Liver (tissue), 9 donors: ENCODE measurements around the gene ARHGAP28. TPM values are rescaled to one million over a fixed set of nuclear protein-coding genes. Genes with fewer than 3 reads are reported as not detected.

Experiments used
- DNase-seq: peaks from one replicate; pipeline ENCODE4 v3.0.0-alpha.2; 2017; ENCODE audit warnings: low spot score
- H3K27ac ChIP-seq, 2 donors: one replicate each; pipeline ENCODE4 v1.7.0; 2013; ENCODE audit warnings: inconsistent platforms in 2 of 2, low read length in 2 of 2, control low read depth in 1 of 2, low read depth in 1 of 2, mild to moderate bottlenecking in 1 of 2
- H3K27me3 ChIP-seq, 4 donors: one replicate each; pipeline versions ENCODE4 v1.6.1 to v1.7.0; 2013; ENCODE audit warnings: low read length in 3 of 4, inconsistent platforms in 1 of 4, mild to moderate bottlenecking in 1 of 4, moderate library complexity in 1 of 4; ENCODE audit not compliant: control insufficient read depth in 4 of 4, insufficient read depth in 4 of 4
- H3K36me3 ChIP-seq, 4 donors: one replicate each; pipeline versions ENCODE4 v1.6.1 to v1.7.0; 2013; ENCODE audit warnings: low read length in 3 of 4, mild to moderate bottlenecking in 3 of 4, low read depth in 1 of 4, moderate library complexity in 1 of 4; ENCODE audit not compliant: control insufficient read depth in 4 of 4, insufficient read depth in 3 of 4
- H3K4me1 ChIP-seq, 4 donors: one replicate each; pipeline versions ENCODE4 v1.6.1 to v1.7.0; 2013; ENCODE audit warnings: low read length in 3 of 4, mild to moderate bottlenecking in 3 of 4, moderate library complexity in 1 of 4; ENCODE audit not compliant: control insufficient read depth in 4 of 4, insufficient read depth in 4 of 4
- H3K4me3 ChIP-seq, 3 donors: one replicate each; pipeline versions ENCODE4 v1.6.1 to v1.7.0; 2013; ENCODE audit warnings: low read length in 3 of 3, control low read depth in 1 of 3, low read depth in 1 of 3, mild to moderate bottlenecking in 1 of 3
- H3K9ac ChIP-seq, 2 donors: one replicate each; pipeline ENCODE4 v1.7.0; 2013; ENCODE audit warnings: low read length in 2 of 2, mild to moderate bottlenecking in 2 of 2, moderate library complexity in 2 of 2, control low read depth in 1 of 2, low read depth in 1 of 2
- H3K9me3 ChIP-seq, 4 donors: one replicate each; pipeline versions ENCODE4 v1.6.1 to v1.7.0; 2013; ENCODE audit warnings: low read length in 3 of 4; ENCODE audit not compliant: control insufficient read depth in 4 of 4
- ATF3 ChIP-seq: IDR thresholded peaks from 2 replicates; pipeline ENCODE4 v1.6.1; 2016; ENCODE audit warnings: antibody characterized with exemption
- CTCF ChIP-seq: fragments of 150-350 bp; IDR thresholded peaks from 2 replicates; pipeline ENCODE4 v1.5.1; 2017; ENCODE audit warnings: improper control_type of control experiment, low read depth, low read length; ENCODE audit not compliant: missing input control
- EGR1 ChIP-seq, 2 donors: IDR thresholded peaks; 2 replicates each; pipeline ENCODE4 v1.6.1; 2016 to 2018; ENCODE audit warnings: antibody characterized with exemption in 2 of 2, low read depth in 2 of 2
- FOXA2 ChIP-seq: IDR thresholded peaks from 2 replicates; pipeline ENCODE4 v1.6.1; 2016; ENCODE audit warnings: antibody characterized with exemption
- GABPA ChIP-seq, 2 donors: IDR thresholded peaks in 1 of 2; conservative IDR thresholded peaks in 1 of 2; 2 replicates each; pipeline ENCODE4 v1.6.1; 2016; ENCODE audit warnings: antibody characterized with exemption in 2 of 2, mild to moderate bottlenecking in 1 of 2, moderate library complexity in 1 of 2
- HNF4A ChIP-seq, 2 donors: conservative IDR thresholded peaks; 2 replicates each; pipeline ENCODE4 v1.6.1; 2016; ENCODE audit warnings: antibody characterized with exemption in 2 of 2, mild to moderate bottlenecking in 2 of 2
- HNF4G ChIP-seq: IDR thresholded peaks from 2 replicates; pipeline ENCODE4 v1.6.1; 2016; ENCODE audit warnings: antibody characterized with exemption
- MAX ChIP-seq: IDR thresholded peaks from 2 replicates; pipeline ENCODE4 v1.6.1; 2016; ENCODE audit warnings: antibody characterized with exemption
- NR2F2 ChIP-seq: IDR thresholded peaks from 2 replicates; pipeline ENCODE4 v1.6.1; 2016; ENCODE audit warnings: antibody characterized with exemption
- REST ChIP-seq: IDR thresholded peaks from 2 replicates; pipeline ENCODE4 v1.6.1; 2016; ENCODE audit warnings: antibody characterized with exemption, mild to moderate bottlenecking
- RXRA ChIP-seq, 2 donors: IDR thresholded peaks; 2 replicates each; pipeline ENCODE4 v1.6.1; 2017 to 2018; ENCODE audit warnings: antibody characterized with exemption in 2 of 2, mild to moderate bottlenecking in 1 of 2
- ZBTB33 ChIP-seq: IDR thresholded peaks from 2 replicates; pipeline ENCODE4 v1.6.1; 2016; ENCODE audit warnings: antibody characterized with exemption
- WGBS: extraction: QIAGEN DNeasy Blood & Tissue Kit; methylation state at CpG from one replicate; pipeline ENCODE4 v1.1.7; 2013; 5-methylcytosine and 5-hydroxymethylcytosine counted together
- polyA plus RNA-seq, 2 donors: library from polyadenylated mRNA; stranded (reverse) in 1 of 2; unstranded in 1 of 2; fragments of 200-250 nt in 1 of 2; fragments of >200 nt in 1 of 2; fragmentation: Nextera tagmentation in 1 of 2; extraction: Ambion mirVana in 1 of 2; gene quantifications; one replicate each; pipeline versions ENCODE4 v1.2.1 to v1.2.3, GENCODE V29; 2013 to 2015
- total RNA-seq, 2 donors: library from RNA; depleted of rRNA; stranded (reverse); fragments of >200 nt; gene quantifications; one replicate each; pipeline ENCODE4 v1.2.3, GENCODE V29; 2014
- donor health status: healthy.
- donor health status: healthy.
- donor health status: healthy.
- donor health status: healthy.
- donor health status: healthy.

ARHGAP28 gene
- total RNA-seq (1 to 10 TPM; 1.0 to 2.1 TPM), polyA plus RNA-seq (under 1 TPM; 0.14 to 0.38 TPM)

- H3K27me3 ChIP-seq = peaks cover 0 to 4% (median 0%) of the 10 kb centered on the region in 4 donors
- H3K4me1 ChIP-seq = peaks cover 5 to 14% (median 6%) of the 10 kb centered on the region in 4 donors
- peak within 1 kb of the TSS; percentile 62 to 69 for H3K27ac ChIP-seq
- peak within 1 kb of the TSS; percentile 64 to 74 (median 68) for H3K4me3 ChIP-seq
- peak within 1 kb of the TSS in 1 of 2 donors; percentile 3 for H3K9ac ChIP-seq
- no peaks in the 10 kb centered on the region for H3K9me3 ChIP-seq
- no peaks in the 10 kb centered on the region for H3K36me3 ChIP-seq
- peak; percentile 71 for DNase-seq
- 2% methylated on average over 95 of the region's 96 CpGs for WGBS
- TF ChIP-seq ZBTB33 (peak; percentile 54), HNF4G (no peak), ATF3 (no peak)
Measured at GRCh38 chr18:6729247-6730091, at the start of gene ARHGAP28. ARHGAP28 (plus strand) TSS chr18:6729716; CDS start chr18:6729822, 106 bp downstream.

- no peaks in the 10 kb centered on the region for H3K36me3 ChIP-seq
- no peak overlapping the region for H3K27ac ChIP-seq
- no peak overlapping the region for H3K4me3 ChIP-seq
- H3K9ac ChIP-seq = no peak overlapping the region
- no peak for TF ChIP-seq RXRA (IDR thresholded peaks at IDR 0.05)
- no peak for TF ChIP-seq EGR1 (IDR thresholded peaks at IDR 0.05; ENCODE audit: low read depth in 2 of 2)
- TF ChIP-seq NR2F2 = no peak
- no peak for TF ChIP-seq ATF3
- TF ChIP-seq MAX = no peak
- TF ChIP-seq HNF4A (conservative IDR thresholded peaks at IDR 0.05) = no peak
- TF ChIP-seq FOXA2 = no peak
- 66% methylated on average over 1 of the region's 1 CpG for WGBS
- H3K4me1 ChIP-seq = no peaks in the 10 kb centered on the region
- H3K9me3 ChIP-seq = no peaks in the 10 kb centered on the region
- DNase-seq = no peak
- H3K27me3 ChIP-seq = peaks cover 0 to 4% (median 0%) of the 10 kb centered on the region in 4 donors
Measured at GRCh38 chr18:6681331-6681875, 48.1 kb upstream of the ARHGAP28 start.

- WGBS = 53% methylated on average over 14 of the region's 14 CpGs
- Histone ChIP-seq H3K4me3 (no peak overlapping the region), H3K4me1 (no peaks in the 10 kb centered on the region), H3K9ac (no peak overlapping the region), H3K9me3 (no peaks in the 10 kb centered on the region), H3K27me3 (peaks cover 0 to 4% (median 0%) of the 10 kb centered on the region in 4 donors), H3K27ac (no peak overlapping the region), H3K36me3 (no peaks in the 10 kb centered on the region)
- DNase-seq = no peak
- TF ChIP-seq GABPA (IDR thresholded peaks at IDR 0.05 in 1 of 2, conservative IDR thresholded peaks at IDR 0.05 in 1 of 2) = no peak
- no peak for TF ChIP-seq ZBTB33
- TF ChIP-seq FOXA2 = no peak
- TF ChIP-seq ATF3 = no peak
- TF ChIP-seq HNF4G = no peak
- no peak for TF ChIP-seq REST
- no peak for TF ChIP-seq CTCF
Measured at GRCh38 chr18:6682437-6683111, 46.9 kb upstream of the ARHGAP28 start.
